Esophagus squamous epithelium (tissue), 5 donors: ENCODE data around the gene PRKD3. TPM values are rescaled to one million over a fixed set of nuclear protein-coding genes. Genes with fewer than 3 reads are reported as not detected.
A peak's percentile ranks its signal among the peaks of the same experiment; 100 is the strongest.

Experiments used
- DNase-seq: peaks from one replicate; lab custom pipeline; 2025; lab: John Stamatoyannopoulos, UW
- H3K27ac ChIP-seq, 4 donors: fragments of 200-600 bp; sonication (generic); one replicate each; pipeline ENCODE4 v1.5.1; 2016 to 2019; ENCODE audit warnings: mild to moderate bottlenecking in 1 of 4
- H3K27me3 ChIP-seq, 4 donors: fragments of 200-600 bp; sonication (generic); 1 replicate in 3 of 4; 2 replicates in 1 of 4; pipeline versions ENCODE4 v1.5.1 to v1.6.0; 2017 to 2021; ENCODE audit warnings: antibody characterized with exemption in 1 of 4
- H3K36me3 ChIP-seq, 3 donors: fragments of 200-600 bp; sonication (generic); one replicate each; pipeline ENCODE4 v1.5.1; 2016 to 2019
- H3K4me1 ChIP-seq, 3 donors: fragments of 200-600 bp; sonication (generic); one replicate each; pipeline ENCODE4 v1.5.1; 2017 to 2019
- H3K4me3 ChIP-seq, 4 donors: fragments of 200-600 bp; sonication (generic); 1 replicate in 3 of 4; 2 replicates in 1 of 4; pipeline ENCODE4 v1.5.1; 2016 to 2019; ENCODE audit warnings: mild to moderate bottlenecking in 2 of 4, moderate library complexity in 1 of 4
- H3K9me3 ChIP-seq, 3 donors: fragments of 200-600 bp; sonication (generic); one replicate each; pipeline ENCODE4 v1.5.1; 2016 to 2019
- POLR2A ChIP-seq, 4 donors: fragments of 450-650 bp; IDR thresholded peaks; one replicate each; pipeline ENCODE4 v1.6.1; 2017; ENCODE audit warnings: antibody characterized with exemption in 4 of 4, mild to moderate bottlenecking in 4 of 4, moderate library complexity in 3 of 4
- WGBS, 2 donors: methylation state at CpG; one replicate each; pipeline ENCODE4 v1.1.5; 2018; 5-methylcytosine and 5-hydroxymethylcytosine counted together
- intact Hi-C: fragments of 100-400 bp; cut with DNase I; formaldehyde crosslinking; loops from one replicate; pipeline ENCODE4 v1.15.0; 2022
- total RNA-seq, 4 donors: library from RNA; depleted of rRNA; stranded (reverse); fragments of >200 nt; gene quantifications; one replicate each; pipeline ENCODE4 v1.1.0, GENCODE V29; 2016
- TF ChIP-seq, protein P1 (sequence below), 6 experiments: fragments of 450-650 bp in 4 of 6; fragments of 200-600 bp in 2 of 6; sonication (generic) in 2 of 6; IDR thresholded peaks; one replicate each; pipeline ENCODE4 v1.5.1; 2016 to 2019; ENCODE audit warnings: antibody characterized with exemption in 6 of 6, mild to moderate bottlenecking in 4 of 6, moderate library complexity in 4 of 6
- donor health status: DM: yes; HTN: yes; CAD: no.

Gene PRKD3
- total RNA-seq, 4 donors from 2014 or later: 7.4 to 25.9 (median 23.2) TPM

DNA sequence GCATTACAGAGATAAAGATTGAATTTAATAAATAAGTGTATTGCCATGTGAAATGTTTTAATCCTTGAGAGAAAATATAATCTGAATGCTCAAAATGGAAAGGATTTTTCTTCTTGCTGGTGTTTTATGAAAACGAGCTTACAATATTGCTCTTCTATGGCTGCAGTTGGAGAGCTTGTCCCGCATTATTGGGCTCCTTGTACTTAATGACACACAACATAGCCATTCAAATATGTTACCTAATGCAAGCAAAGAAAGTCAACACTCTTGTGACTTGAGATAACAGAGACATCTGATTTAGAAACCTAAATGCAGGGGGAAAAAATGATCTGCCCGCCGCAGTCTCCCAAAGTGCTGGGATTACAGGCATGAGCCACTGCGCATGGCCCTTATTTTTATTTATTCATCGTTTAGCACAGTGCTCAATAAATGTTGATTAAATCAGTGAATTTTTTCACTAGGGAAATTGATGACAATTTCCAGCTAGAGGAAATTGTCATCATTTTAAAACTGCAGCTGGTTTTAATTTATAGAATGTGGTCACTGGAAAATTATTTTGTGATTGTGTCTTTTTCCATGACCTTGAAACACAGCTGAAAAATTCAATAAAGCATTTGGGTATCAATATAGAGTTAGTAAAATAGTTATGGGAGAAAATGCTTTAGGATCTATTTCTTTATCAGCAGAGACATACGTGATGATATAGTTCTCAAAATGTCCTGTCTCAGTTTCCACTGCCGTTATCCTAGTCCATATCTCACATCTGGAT lies 2.4 kb upstream of the PRKD3 start:
- no peak for TF ChIP-seq POLR2A (IDR thresholded peaks at IDR 0.05)
- TF ChIP-seq, protein P1, sequence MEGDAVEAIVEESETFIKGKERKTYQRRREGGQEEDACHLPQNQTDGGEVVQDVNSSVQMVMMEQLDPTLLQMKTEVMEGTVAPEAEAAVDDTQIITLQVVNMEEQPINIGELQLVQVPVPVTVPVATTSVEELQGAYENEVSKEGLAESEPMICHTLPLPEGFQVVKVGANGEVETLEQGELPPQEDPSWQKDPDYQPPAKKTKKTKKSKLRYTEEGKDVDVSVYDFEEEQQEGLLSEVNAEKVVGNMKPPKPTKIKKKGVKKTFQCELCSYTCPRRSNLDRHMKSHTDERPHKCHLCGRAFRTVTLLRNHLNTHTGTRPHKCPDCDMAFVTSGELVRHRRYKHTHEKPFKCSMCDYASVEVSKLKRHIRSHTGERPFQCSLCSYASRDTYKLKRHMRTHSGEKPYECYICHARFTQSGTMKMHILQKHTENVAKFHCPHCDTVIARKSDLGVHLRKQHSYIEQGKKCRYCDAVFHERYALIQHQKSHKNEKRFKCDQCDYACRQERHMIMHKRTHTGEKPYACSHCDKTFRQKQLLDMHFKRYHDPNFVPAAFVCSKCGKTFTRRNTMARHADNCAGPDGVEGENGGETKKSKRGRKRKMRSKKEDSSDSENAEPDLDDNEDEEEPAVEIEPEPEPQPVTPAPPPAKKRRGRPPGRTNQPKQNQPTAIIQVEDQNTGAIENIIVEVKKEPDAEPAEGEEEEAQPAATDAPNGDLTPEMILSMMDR (IDR thresholded peaks at IDR 0.05): no peak
- 76 to 80% methylated on average over 8 of the region's 8 CpGs for WGBS, 2 donors
- no peaks in the 10 kb centered on the region for H3K36me3 ChIP-seq
- no peaks in the 10 kb centered on the region for H3K9me3 ChIP-seq
- H3K27me3 ChIP-seq: no peaks in the 10 kb centered on the region
- peak overlapping the region in 1 of 4 donors; percentile 80 for H3K4me3 ChIP-seq
- intact Hi-C loops: no loop called here
- peak overlapping the region in 3 of 4 donors; percentile 92 to 96 (median 95) for H3K27ac ChIP-seq
- DNase-seq: no peak
- peaks cover 4 to 30% (median 8%) of the 10 kb centered on the region in 3 donors for H3K4me1 ChIP-seq

DNA sequence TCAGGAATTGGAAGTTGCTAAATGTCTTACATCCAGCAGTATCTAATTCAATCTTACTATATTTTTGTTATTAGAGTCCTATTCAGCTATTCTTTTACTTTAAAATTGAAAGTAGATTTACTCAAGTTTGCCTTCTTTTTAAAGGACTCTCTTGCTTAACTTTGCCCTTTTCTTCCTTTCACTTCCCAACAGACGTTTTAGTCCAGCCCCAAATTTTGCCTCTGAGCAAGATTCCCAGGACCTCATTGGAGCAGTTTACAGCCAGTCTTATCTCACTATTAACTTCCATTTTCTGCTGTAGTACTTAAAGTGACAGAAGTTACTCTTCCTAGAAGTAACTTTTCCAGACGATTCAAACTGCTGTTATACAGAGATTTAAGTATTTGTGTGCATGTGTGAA lies 1.7 kb upstream of the PRKD3 start:
- no peaks in the 10 kb centered on the region for H3K9me3 ChIP-seq
- DNase-seq: no peak
- WGBS, 2 donors: 0 to 4% methylated on average over 2 of the region's 2 CpGs
- peak overlapping the region in 3 of 4 donors; percentile 12 to 96 (median 80) for H3K4me3 ChIP-seq
- H3K27ac ChIP-seq: peak overlapping the region in 3 of 4 donors; percentile 92 to 96 (median 95)
- no peak for TF ChIP-seq POLR2A (IDR thresholded peaks at IDR 0.05)
- TF ChIP-seq, protein P1 (IDR thresholded peaks at IDR 0.05): no peak
- peaks cover 4 to 37% (median 11%) of the 10 kb centered on the region in 3 donors for H3K4me1 ChIP-seq
- H3K27me3 ChIP-seq: no peaks in the 10 kb centered on the region
- H3K36me3 ChIP-seq: no peaks in the 10 kb centered on the region
- intact Hi-C loops: no loop called here

DNA sequence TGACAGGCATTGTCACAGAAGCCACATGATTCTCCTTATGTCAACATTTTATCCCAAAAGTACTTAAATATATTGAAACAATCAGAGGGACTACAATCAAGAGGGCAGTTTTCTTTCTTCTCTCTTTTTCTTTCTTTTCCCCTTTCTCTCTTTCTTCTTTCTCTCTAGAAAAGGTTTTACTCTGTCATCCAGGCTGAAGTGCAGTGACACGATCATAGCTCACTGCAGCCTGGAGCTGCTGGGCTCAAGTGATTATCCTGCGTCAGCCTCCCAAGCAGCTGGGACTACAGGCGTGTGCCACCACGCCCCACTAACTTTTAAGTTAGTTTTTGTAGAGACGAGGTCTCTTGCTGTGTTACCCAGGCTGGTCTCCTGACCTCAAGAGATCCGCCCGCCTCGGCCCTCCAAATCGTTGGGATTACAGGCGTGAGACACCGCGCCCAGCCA lies 1.0 kb upstream of the PRKD3 start:
- DNase-seq: no peak
- Histone ChIP-seq H3K27me3 (no peaks in the 10 kb centered on the region), H3K4me3 (peak overlapping the region; percentile 78 to 96 (median 84)), H3K4me1 (peaks cover 4 to 44% (median 11%) of the 10 kb centered on the region in 3 donors), H3K36me3 (no peaks in the 10 kb centered on the region), H3K9me3 (no peaks in the 10 kb centered on the region), H3K27ac (peak overlapping the region; percentile 88 to 96 (median 94))
- 67 to 77% methylated on average over 5 to 12 of the region's 12 CpGs for WGBS, 2 donors
- intact Hi-C loops: no loop called here
- TF ChIP-seq POLR2A (IDR thresholded peaks at IDR 0.05): no peak
- TF ChIP-seq, protein P1 (IDR thresholded peaks at IDR 0.05): no peak

DNA sequence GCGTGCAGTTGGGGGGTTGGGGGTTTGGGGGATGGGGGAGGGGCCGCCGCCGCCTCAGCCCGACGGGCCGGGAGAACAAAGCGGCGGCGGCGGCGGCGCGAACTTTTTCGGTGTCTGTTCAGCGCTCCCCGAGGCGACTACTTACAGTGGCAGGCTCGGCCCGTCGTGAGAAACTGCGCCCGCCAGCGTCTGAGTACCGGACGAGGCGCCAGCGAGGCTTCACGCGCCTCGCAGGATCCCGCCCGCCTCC lies 172 bp downstream of the PRKD3 start:
- intact Hi-C loops: no loop called here
- H3K4me1 ChIP-seq: peaks cover 4 to 48% (median 11%) of the 10 kb centered on the region in 3 donors
- TF ChIP-seq, protein P1 (IDR thresholded peaks at IDR 0.05): no peak
- peak in 2 of 4 donors; percentile 53 to 75 for TF ChIP-seq POLR2A (IDR thresholded peaks at IDR 0.05)
- peak overlapping the region; percentile 78 to 96 (median 84) for H3K4me3 ChIP-seq
- H3K9me3 ChIP-seq: no peaks in the 10 kb centered on the region
- no peaks in the 10 kb centered on the region for H3K36me3 ChIP-seq
- peak; percentile 17 for DNase-seq
- H3K27ac ChIP-seq: peak overlapping the region; percentile 88 to 96 (median 94)
- no CpG with 5 or more reads among the region's 33 CpGs for WGBS, 2 donors
- H3K27me3 ChIP-seq: no peaks in the 10 kb centered on the region

DNA sequence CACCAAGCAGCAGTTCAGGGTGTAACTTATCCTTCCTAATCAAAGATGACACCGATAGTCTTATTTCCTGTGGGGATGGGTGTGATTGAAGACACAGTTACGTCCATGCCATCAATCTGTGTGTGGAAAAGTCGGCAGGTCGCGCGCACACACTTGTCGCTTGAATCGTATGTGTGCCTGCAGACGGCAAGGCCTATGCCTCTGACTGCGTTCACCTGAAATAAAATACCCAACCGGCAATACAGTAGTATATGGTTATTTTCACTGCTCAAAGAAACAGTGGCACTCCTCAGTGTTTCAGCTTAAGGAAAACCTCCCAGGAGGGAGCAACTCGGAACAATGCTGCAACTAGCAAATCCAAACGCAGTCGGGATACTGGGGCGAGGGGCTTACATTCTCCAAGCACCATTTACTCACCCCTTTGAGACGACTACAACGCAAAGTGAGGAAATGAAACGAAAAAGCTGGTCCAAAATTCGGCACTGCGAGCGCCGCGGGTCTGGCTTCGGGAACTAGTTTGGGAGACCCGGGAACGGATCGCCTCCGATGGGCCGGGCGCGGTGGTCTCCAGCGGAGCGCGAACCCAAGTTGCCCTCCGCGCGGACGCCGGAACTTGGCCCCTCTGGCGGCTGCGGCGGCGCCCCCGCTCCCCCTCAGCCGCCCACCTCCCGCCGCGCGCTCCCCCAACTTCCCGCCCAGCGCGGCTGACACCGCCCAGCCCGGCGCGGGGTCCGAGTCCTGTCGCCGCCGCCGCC lies 675 bp downstream of the PRKD3 start:
- H3K36me3 ChIP-seq: no peaks in the 10 kb centered on the region
- H3K27me3 ChIP-seq: no peaks in the 10 kb centered on the region
- peak overlapping the region; percentile 78 to 96 (median 84) for H3K4me3 ChIP-seq
- no peak for DNase-seq
- 0 to 1% methylated on average over 21 to 23 of the region's 61 CpGs for WGBS, 2 donors
- H3K9me3 ChIP-seq: no peaks in the 10 kb centered on the region
- peaks cover 4 to 53% (median 11%) of the 10 kb centered on the region in 3 donors for H3K4me1 ChIP-seq
- peak overlapping the region; percentile 88 to 96 (median 94) for H3K27ac ChIP-seq
- TF ChIP-seq, protein P1 (IDR thresholded peaks at IDR 0.05): no peak
- TF ChIP-seq POLR2A (IDR thresholded peaks at IDR 0.05): no peak
- intact Hi-C loops: no loop called here
